PC-3 (cell line): ENCODE results near the gene NPEPL1. TPM values are rescaled to one million over a fixed set of nuclear protein-coding genes. Genes with fewer than 3 reads are reported as not detected.

ENCODE experiments used
- ATAC-seq: fragments of 200-7000 bp; cut with Tn5 transposase; 2 replicates; pipeline ENCODE4 v1.9.1; 2020; ENCODE audit warnings: mild to moderate bottlenecking, moderate library complexity
- BruUV-seq: library from RNA; stranded (reverse); fragments of 400-500 nt; replicated peaks from 2 replicates; lab custom pipeline; 2021; lab: Mats Ljungman, UMichigan
- CTCF ChIA-PET: fragments of 300-600 bp; sonication (Branson Sonifier 250); formaldehyde crosslinking; loops from one replicate; lab custom pipeline; 2022; ENCODE audit warnings: antibody characterized with exemption; lab: Charles Lee
- POLR2A ChIA-PET: fragments of 300-600 bp; sonication (Branson Sonifier 250); formaldehyde crosslinking; loops from one replicate; lab custom pipeline; 2022; ENCODE audit warnings: antibody characterized with exemption; ENCODE audit not compliant: unreplicated experiment; lab: Charles Lee
- DNase-seq: peaks from one replicate; pipeline ENCODE4 v3.0.0-alpha.2; 2015
- H2AFZ ChIP-seq: fragments of 300-600 bp; sonication (generic); 2 replicates; pipeline ENCODE4 v1.6.0; 2016; ENCODE audit warnings: antibody characterized with exemption, low read length
- H3F3A ChIP-seq: fragments of 300-600 bp; sonication (generic); one replicate; pipeline ENCODE4 v1.6.0; 2017; ENCODE audit warnings: antibody characterized with exemption, low read length, control low read depth, mild to moderate bottlenecking; ENCODE audit not compliant: unreplicated experiment
- H3K27ac ChIP-seq: fragments of 300-600 bp; sonication (generic); 2 replicates; pipeline ENCODE4 v1.5.1; 2016; ENCODE audit warnings: mild to moderate bottlenecking, low read length
- H3K27me3 ChIP-seq: fragments of 300-600 bp; sonication (generic); 2 replicates; pipeline ENCODE4 v1.6.1; 2016; ENCODE audit warnings: low read length, mixed read lengths
- H3K36me3 ChIP-seq: fragments of 300-600 bp; sonication (generic); 2 replicates; pipeline ENCODE4 v1.6.1; 2016; ENCODE audit warnings: low read depth, mixed run types, low read length, mixed read lengths
- H3K4me1 ChIP-seq: fragments of 300-600 bp; sonication (generic); 2 replicates; pipeline ENCODE4 v1.5.1; 2016; ENCODE audit warnings: low read length; ENCODE audit not compliant: insufficient read depth
- H3K4me2 ChIP-seq: fragments of 300-600 bp; sonication (generic); 2 replicates; pipeline ENCODE4 v1.6.0; 2016; ENCODE audit warnings: low read length
- H3K4me3 ChIP-seq: fragments of 300-600 bp; sonication (generic); 2 replicates; pipeline ENCODE4 v1.5.1; 2016; ENCODE audit warnings: mild to moderate bottlenecking, low read length, mixed read lengths
- H3K79me2 ChIP-seq: fragments of 300-600 bp; sonication (generic); 2 replicates; pipeline ENCODE4 v1.6.1; 2017; ENCODE audit warnings: low read length, mixed read lengths
- H3K9ac ChIP-seq: fragments of 300-600 bp; sonication (generic); 2 replicates; pipeline ENCODE4 v1.6.0; 2016; ENCODE audit warnings: mild to moderate bottlenecking, low read length
- H3K9me2 ChIP-seq: fragments of 300-600 bp; sonication (generic); replicated peaks from 2 replicates; pipeline ENCODE4 v1.6.1; 2016; ENCODE audit warnings: mixed run types, low read length, mixed read lengths
- H3K9me3 ChIP-seq: fragments of 300-600 bp; sonication (generic); 2 replicates; pipeline ENCODE4 v1.6.1; 2016; ENCODE audit warnings: low read length, mixed read lengths
- H4K20me1 ChIP-seq: fragments of 300-600 bp; sonication (generic); 2 replicates; pipeline ENCODE4 v1.6.1; 2016; ENCODE audit warnings: low read length, mixed read lengths
- EZH2 ChIP-seq: fragments of 300-600 bp; sonication (generic); IDR thresholded peaks from one replicate; pipeline ENCODE4 v1.6.1; 2017; ENCODE audit warnings: antibody characterized with exemption, mild to moderate bottlenecking, low read length; ENCODE audit not compliant: unreplicated experiment
- EZH2phosphoT487 ChIP-seq: fragments of 300-600 bp; sonication (generic); IDR thresholded peaks from 2 replicates; pipeline ENCODE4 v1.6.1; 2018; ENCODE audit warnings: mild to moderate bottlenecking, antibody characterized with exemption, low read length, borderline replicate concordance
- intact Hi-C: fragments of 100-400 bp; cut with micrococcal nuclease; formaldehyde crosslinking; loops from 2 replicates; pipeline ENCODE4 v1.9.0; 2023
- total RNA-seq: library from RNA; depleted of rRNA; stranded (reverse); fragments of >200 nt; gene quantifications from 2 replicates; pipeline ENCODE4 v1.2.3, GENCODE V29; 2014
- TF ChIP-seq, protein P1 (sequence below): fragments of 300-600 bp; sonication (generic); conservative IDR thresholded peaks from 2 replicates; pipeline ENCODE4 v1.5.1; 2017; ENCODE audit warnings: antibody characterized with exemption, low read depth, mild to moderate bottlenecking, low read length

NPEPL1 gene
- total RNA-seq, 1 experiment from 2014 or later: 49.7 TPM

GRCh38 chr20:58705208-58705926 lies 12.8 kb downstream of the NPEPL1 start:
- Histone ChIP-seq H2AFZ (no peak overlapping the region), H3K79me2 (no peaks in the 10 kb centered on the region), H3K9me2 (no peaks in the 10 kb centered on the region), H3F3A (no peaks in the 10 kb centered on the region), H3K4me1 (no peaks in the 10 kb centered on the region), H4K20me1 (no peaks in the 10 kb centered on the region), H3K4me2 (no peak overlapping the region), H3K27me3 (no peaks in the 10 kb centered on the region), H3K9ac (no peak overlapping the region), H3K4me3 (no peak overlapping the region), H3K27ac (no peak overlapping the region), H3K36me3 (peaks cover 26% of the 10 kb centered on the region), H3K9me3 (no peaks in the 10 kb centered on the region)
- TF ChIP-seq EZH2phosphoT487 (no peak), EZH2 (no peak)
- TF ChIP-seq, protein P1, sequence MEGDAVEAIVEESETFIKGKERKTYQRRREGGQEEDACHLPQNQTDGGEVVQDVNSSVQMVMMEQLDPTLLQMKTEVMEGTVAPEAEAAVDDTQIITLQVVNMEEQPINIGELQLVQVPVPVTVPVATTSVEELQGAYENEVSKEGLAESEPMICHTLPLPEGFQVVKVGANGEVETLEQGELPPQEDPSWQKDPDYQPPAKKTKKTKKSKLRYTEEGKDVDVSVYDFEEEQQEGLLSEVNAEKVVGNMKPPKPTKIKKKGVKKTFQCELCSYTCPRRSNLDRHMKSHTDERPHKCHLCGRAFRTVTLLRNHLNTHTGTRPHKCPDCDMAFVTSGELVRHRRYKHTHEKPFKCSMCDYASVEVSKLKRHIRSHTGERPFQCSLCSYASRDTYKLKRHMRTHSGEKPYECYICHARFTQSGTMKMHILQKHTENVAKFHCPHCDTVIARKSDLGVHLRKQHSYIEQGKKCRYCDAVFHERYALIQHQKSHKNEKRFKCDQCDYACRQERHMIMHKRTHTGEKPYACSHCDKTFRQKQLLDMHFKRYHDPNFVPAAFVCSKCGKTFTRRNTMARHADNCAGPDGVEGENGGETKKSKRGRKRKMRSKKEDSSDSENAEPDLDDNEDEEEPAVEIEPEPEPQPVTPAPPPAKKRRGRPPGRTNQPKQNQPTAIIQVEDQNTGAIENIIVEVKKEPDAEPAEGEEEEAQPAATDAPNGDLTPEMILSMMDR: no peak
- ChIA-PET POLR2A (no interaction called here), CTCF (no interaction called here)
- BruUV-seq: no TSS peak
- ATAC-seq: no peak
- intact Hi-C loops: no loop called here
- no peak for DNase-seq

DNA sequence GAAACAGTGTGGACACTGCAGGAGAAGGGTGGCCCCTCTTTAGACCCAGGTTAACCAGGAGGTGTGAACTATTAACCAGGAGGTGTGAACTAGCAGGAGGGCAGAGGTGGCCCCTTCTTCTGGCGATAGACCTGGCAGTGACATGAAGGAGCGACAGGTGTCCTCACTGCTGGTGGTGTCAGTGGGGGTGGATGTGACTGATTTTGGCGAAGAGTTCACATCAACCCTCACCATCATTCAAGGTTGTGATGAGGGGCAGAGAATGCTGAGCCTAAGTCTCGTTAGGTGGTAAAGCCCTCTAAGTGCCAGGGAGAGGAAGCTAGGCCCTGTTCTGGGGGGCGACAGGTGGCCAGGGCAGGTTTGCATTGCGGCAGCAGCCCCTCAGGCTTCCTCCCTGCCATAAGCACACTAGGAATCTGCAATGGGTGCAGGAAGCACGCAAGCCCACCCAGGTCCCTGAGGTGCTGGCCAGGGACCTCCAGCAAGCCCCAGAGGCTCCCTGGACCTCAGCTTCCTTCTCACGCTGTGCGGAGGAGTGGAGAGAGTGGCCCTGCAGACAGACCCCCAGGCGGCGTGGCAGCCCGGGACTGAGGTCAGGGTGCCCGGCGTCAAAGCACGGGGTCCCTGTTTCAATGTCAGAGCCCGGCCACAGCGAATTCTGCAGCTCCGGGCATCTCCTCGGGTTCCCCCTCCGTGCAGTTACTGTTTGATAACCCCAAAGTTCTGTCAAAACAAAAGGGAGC lies 13.7 kb downstream of the NPEPL1 start:
- Histone ChIP-seq H3K79me2 (no peaks in the 10 kb centered on the region), H4K20me1 (no peaks in the 10 kb centered on the region), H3K36me3 (peaks cover 26% of the 10 kb centered on the region), H3K9ac (no peak overlapping the region), H3K4me3 (no peak overlapping the region), H2AFZ (no peak overlapping the region), H3K4me1 (no peaks in the 10 kb centered on the region), H3K9me2 (no peaks in the 10 kb centered on the region), H3K4me2 (no peak overlapping the region), H3F3A (no peaks in the 10 kb centered on the region), H3K27me3 (no peaks in the 10 kb centered on the region), H3K9me3 (no peaks in the 10 kb centered on the region), H3K27ac (no peak overlapping the region)
- no peak for ATAC-seq
- intact Hi-C loops: no loop called here
- TF ChIP-seq, protein P1: no peak
- no peak for TF ChIP-seq EZH2phosphoT487
- no peak for TF ChIP-seq EZH2
- no TSS peak for BruUV-seq
- ChIA-PET POLR2A (no interaction called here), CTCF (no interaction called here)
- no peak for DNase-seq
